Small intestine (tissue), 7 donors: ENCODE measurements around the gene KCTD19. TPM values are rescaled to one million over a fixed set of nuclear protein-coding genes. Genes with fewer than 3 reads are reported as not detected.

Experiments used
- DNase-seq, 2 donors: peaks; one replicate each; pipeline versions ENCODE4 v3.0.0 to v3.0.0-alpha.2; 2013
- FAIRE-seq: peaks from 2 replicates; lab custom pipeline; 2012; peaks lifted over from hg19 to GRCh38; lab: Jason Lieb, UNC
- H3K27ac ChIP-seq, 3 donors: one replicate each; pipeline ENCODE4 v1.5.1; 2013; ENCODE audit warnings: low read length in 2 of 3, mild to moderate bottlenecking in 2 of 3, control low read depth in 1 of 3, inconsistent platforms in 1 of 3, low read depth in 1 of 3, moderate library complexity in 1 of 3
- H3K27me3 ChIP-seq, 3 donors: one replicate each; pipeline ENCODE4 v1.6.1; 2013; ENCODE audit warnings: low read length in 3 of 3, inconsistent platforms in 1 of 3; ENCODE audit not compliant: control insufficient read depth in 3 of 3, insufficient read depth in 3 of 3
- H3K36me3 ChIP-seq, 3 donors: one replicate each; pipeline ENCODE4 v1.6.1; 2013; ENCODE audit warnings: low read length in 3 of 3, inconsistent platforms in 1 of 3, low read depth in 1 of 3, mild to moderate bottlenecking in 1 of 3, moderate library complexity in 1 of 3; ENCODE audit not compliant: control insufficient read depth in 3 of 3, insufficient read depth in 2 of 3
- H3K4me1 ChIP-seq, 3 donors: one replicate each; pipeline ENCODE4 v1.6.1; 2013; ENCODE audit warnings: low read length in 2 of 3, inconsistent platforms in 1 of 3, low read depth in 1 of 3, mild to moderate bottlenecking in 1 of 3, moderate library complexity in 1 of 3; ENCODE audit not compliant: control insufficient read depth in 3 of 3, insufficient read depth in 2 of 3
- H3K4me3 ChIP-seq, 3 donors: one replicate each; pipeline ENCODE4 v1.5.1; 2013; ENCODE audit warnings: low read length in 3 of 3, control low read depth in 1 of 3, inconsistent platforms in 1 of 3, low read depth in 1 of 3, mild to moderate bottlenecking in 1 of 3, moderate library complexity in 1 of 3
- H3K9me3 ChIP-seq, 2 donors: one replicate each; pipeline ENCODE4 v1.6.1; 2013; ENCODE audit warnings: low read depth in 1 of 2, low read length in 1 of 2; ENCODE audit not compliant: control insufficient read depth in 2 of 2, insufficient read depth in 1 of 2
- WGBS, 3 donors: extraction: QIAGEN DNeasy Blood & Tissue Kit; methylation state at CpG; one replicate each; pipeline ENCODE4 v1.1.7; 2013; 5-methylcytosine and 5-hydroxymethylcytosine counted together
- polyA plus RNA-seq, 4 donors: library from polyadenylated mRNA; stranded (reverse) in 3 of 4; unstranded in 1 of 4; fragments of 200-250 nt in 3 of 4; fragments of 120-200 nt in 1 of 4; gene quantifications; one replicate each; pipeline versions ENCODE4 v1.2.1 to v1.2.3, GENCODE V29; 2013
- donor health status: healthy with polysubstance abuse.
- donor health status: control.
- donor health status: control.
- donor health status: Bipolar disorder and iron deficiency.
- donor health status: healthy.

The KCTD19 gene
- polyA plus RNA-seq, 4 donors: 0.01 to 0.19 TPM; not detected in 2

GRCh38 chr16:67265834-67266233 lies 60.7 kb downstream of the KCTD19 start:
- Histone ChIP-seq H3K27ac (no peak overlapping the region), H3K27me3 (peaks cover 0 to 17% (median 0%) of the 10 kb centered on the region in 3 donors), H3K9me3 (no peaks in the 10 kb centered on the region), H3K4me3 (no peak overlapping the region), H3K36me3 (no peaks in the 10 kb centered on the region), H3K4me1 (peaks cover 0 to 10% (median 0%) of the 10 kb centered on the region in 3 donors)
- FAIRE-seq (no peak), DNase-seq (no peak)
- WGBS, 3 donors: 62 to 75% (median 66%) methylated on average over 8 of the region's 8 CpGs

- Histone ChIP-seq H3K9me3 (no peaks in the 10 kb centered on the region), H3K4me3 (no peak overlapping the region), H3K36me3 (no peaks in the 10 kb centered on the region), H3K27me3 (peaks cover 0 to 17% (median 0%) of the 10 kb centered on the region in 3 donors), H3K4me1 (peaks cover 0 to 10% (median 0%) of the 10 kb centered on the region in 3 donors), H3K27ac (no peak overlapping the region)
- 85 to 90% (median 88%) methylated on average over 5 of the region's 5 CpGs for WGBS, 3 donors
- no peak for FAIRE-seq
- DNase-seq: no peak
Observed at GRCh38 chr16:67264866-67265265, 61.7 kb downstream of the KCTD19 start.

- no peaks in the 10 kb centered on the region for H3K36me3 ChIP-seq
- peaks cover 0 to 10% (median 0%) of the 10 kb centered on the region in 3 donors for H3K4me1 ChIP-seq
- no peak overlapping the region for H3K4me3 ChIP-seq
- no peak for DNase-seq
- no peaks in the 10 kb centered on the region for H3K9me3 ChIP-seq
- H3K27me3 ChIP-seq: peaks cover 0 to 17% (median 0%) of the 10 kb centered on the region in 3 donors
- 78 to 92% (median 85%) methylated on average over 9 of the region's 9 CpGs for WGBS, 3 donors
- H3K27ac ChIP-seq: no peak overlapping the region
- FAIRE-seq: no peak
Observed at GRCh38 chr16:67264277-67264676, 62.3 kb downstream of the KCTD19 start.

GRCh38 chr16:67263201-67263600 lies 63.3 kb downstream of the KCTD19 start:
- FAIRE-seq: no peak
- H3K4me1 ChIP-seq: peaks cover 0 to 7% (median 0%) of the 10 kb centered on the region in 3 donors

GRCh38 chr16:67260426-67261063 lies 66.0 kb downstream of the KCTD19 start:
- DNase-seq (peak; percentile 51 to 52), FAIRE-seq (no peak)
- 74 to 79% (median 74%) methylated on average over 4 of the region's 4 CpGs for WGBS, 3 donors
- Histone ChIP-seq H3K27ac (no peak overlapping the region), H3K4me3 (no peak overlapping the region), H3K36me3 (no peaks in the 10 kb centered on the region), H3K4me1 (no peaks in the 10 kb centered on the region), H3K9me3 (no peaks in the 10 kb centered on the region), H3K27me3 (peaks cover 0 to 16% (median 0%) of the 10 kb centered on the region in 3 donors)

More at GRCh38 chr16:67263201-67263600, 63.3 kb downstream of the KCTD19 start:
- no peaks in the 10 kb centered on the region for H3K36me3 ChIP-seq
- H3K9me3 ChIP-seq: no peaks in the 10 kb centered on the region
- H3K4me3 ChIP-seq: no peak overlapping the region
- 80 to 81% (median 81%) methylated on average over 3 of the region's 3 CpGs for WGBS, 3 donors
- no peak overlapping the region for H3K27ac ChIP-seq
- no peak for DNase-seq
- H3K27me3 ChIP-seq: peaks cover 0 to 17% (median 0%) of the 10 kb centered on the region in 3 donors

- Histone ChIP-seq H3K4me1 (no peaks in the 10 kb centered on the region), H3K27ac (no peak overlapping the region), H3K27me3 (peaks cover 0 to 9% (median 0%) of the 10 kb centered on the region in 3 donors), H3K9me3 (no peaks in the 10 kb centered on the region), H3K36me3 (no peaks in the 10 kb centered on the region), H3K4me3 (no peak overlapping the region)
- 93% methylated on average over 12 of the region's 12 CpGs for WGBS, 3 donors
- DNase-seq (no peak), FAIRE-seq (no peak)
Observed at GRCh38 chr16:67259705-67260104, 66.8 kb downstream of the KCTD19 start.

GRCh38 chr16:67258161-67258835 lies 68.2 kb downstream of the KCTD19 start:
- DNase-seq (no peak), FAIRE-seq (no peak)
- Histone ChIP-seq H3K9me3 (no peaks in the 10 kb centered on the region), H3K27me3 (no peaks in the 10 kb centered on the region), H3K4me3 (no peak overlapping the region), H3K4me1 (no peaks in the 10 kb centered on the region), H3K27ac (no peak overlapping the region), H3K36me3 (no peaks in the 10 kb centered on the region)
- 85 to 90% (median 86%) methylated on average over 11 of the region's 11 CpGs for WGBS, 3 donors

- Histone ChIP-seq H3K9me3 (no peaks in the 10 kb centered on the region), H3K36me3 (peaks cover 0 to 2% (median 0%) of the 10 kb centered on the region in 3 donors), H3K4me3 (no peak overlapping the region), H3K27ac (no peak overlapping the region), H3K27me3 (peaks cover 0 to 1% (median 0%) of the 10 kb centered on the region in 3 donors), H3K4me1 (no peaks in the 10 kb centered on the region)
- no peak for DNase-seq
- 77 to 90% (median 77%) methylated on average over 4 of the region's 4 CpGs for WGBS, 3 donors
- no peak for FAIRE-seq
Observed at GRCh38 chr16:67257486-67258160, 68.9 kb downstream of the KCTD19 start.
